SK-N-SH treated with all-trans-retinoic acid at 6 μM for 48 hours (cell line): ENCODE data around the gene ST6GALNAC3.

Source experiments
- ATAC-seq: fragments of 200-7000 bp; cut with Tn5 transposase; 3 replicates; pipeline ENCODE4 v1.9.1; 2020; ENCODE audit warnings: mild to moderate bottlenecking, moderate library complexity
- ARNTL ChIP-seq: fragments of 450-650 bp; formaldehyde crosslinking; IDR thresholded peaks from 2 replicates; pipeline ENCODE4 v1.5.0; 2020; ENCODE audit warnings: low read depth, mild to moderate bottlenecking, moderate library complexity, borderline replicate concordance
- BACH2 ChIP-seq: fragments of 250-450 bp; sonication (Bioruptor Pico); IDR thresholded peaks from 2 replicates; pipeline ENCODE4 v1.9.0; 2021; ENCODE audit warnings: mild to moderate bottlenecking, borderline replicate concordance
- CSDC2 ChIP-seq: fragments of 250-450 bp; sonication (Bioruptor Pico); IDR thresholded peaks from 2 replicates; pipeline ENCODE4 v1.5.0; 2020; ENCODE audit warnings: mild to moderate bottlenecking, moderate library complexity
- ESRRG ChIP-seq: fragments of 250-450 bp; sonication (Bioruptor Pico); IDR thresholded peaks from 2 replicates; pipeline ENCODE4 v1.6.1; 2021; ENCODE audit warnings: mild to moderate bottlenecking
- GLIS3 ChIP-seq: fragments of 250-450 bp; sonication (Bioruptor Pico); IDR thresholded peaks from 2 replicates; pipeline ENCODE4 v1.5.0; 2020; ENCODE audit warnings: mild to moderate bottlenecking, moderate library complexity
- ISL1 ChIP-seq: fragments of 250-450 bp; sonication (Bioruptor Pico); IDR thresholded peaks from 2 replicates; pipeline ENCODE4 v2.1.2; 2022; ENCODE audit warnings: mild to moderate bottlenecking, moderate library complexity
- OSR1 ChIP-seq: fragments of 250-450 bp; sonication (Bioruptor Pico); IDR thresholded peaks from 2 replicates; pipeline ENCODE4 v1.8.0; 2022; ENCODE audit warnings: moderate library complexity, mild to moderate bottlenecking, inconsistent platforms
- PATZ1 ChIP-seq: fragments of 250-450 bp; sonication (Bioruptor Pico); IDR thresholded peaks from 2 replicates; pipeline ENCODE4 v1.8.0; 2020; ENCODE audit warnings: mild to moderate bottlenecking, moderate library complexity, borderline replicate concordance
- POU6F1 ChIP-seq: fragments of 250-450 bp; sonication (Bioruptor Pico); IDR thresholded peaks from 2 replicates; pipeline ENCODE4 v1.8.0; 2021; ENCODE audit warnings: low read depth, mild to moderate bottlenecking, moderate library complexity, borderline replicate concordance
- RARB ChIP-seq: fragments of 250-450 bp; sonication (Bioruptor Pico); IDR thresholded peaks from 2 replicates; pipeline ENCODE4 v1.8.0; 2021; ENCODE audit warnings: mild to moderate bottlenecking, moderate library complexity
- SNAI2 ChIP-seq: fragments of 250-450 bp; sonication (Bioruptor Pico); IDR thresholded peaks from 2 replicates; pipeline ENCODE4 v1.5.0; 2020; ENCODE audit warnings: mild to moderate bottlenecking, moderate library complexity
- TCF4 ChIP-seq: fragments of 250-450 bp; sonication (Bioruptor Pico); IDR thresholded peaks from 2 replicates; pipeline ENCODE4 v1.8.0; 2021; ENCODE audit warnings: mild to moderate bottlenecking, moderate library complexity, borderline replicate concordance
- TOX ChIP-seq: fragments of 250-450 bp; sonication (Bioruptor Pico); IDR thresholded peaks from 2 replicates; pipeline ENCODE4 v1.8.0; 2021; ENCODE audit warnings: mild to moderate bottlenecking, moderate library complexity, borderline replicate concordance
- TSHZ2 ChIP-seq: fragments of 250-450 bp; sonication (Bioruptor Pico); IDR thresholded peaks from 2 replicates; pipeline ENCODE4 v1.5.0; 2020; ENCODE audit warnings: mild to moderate bottlenecking, moderate library complexity
- ZC3H10 ChIP-seq: fragments of 250-450 bp; sonication (Bioruptor Pico); IDR thresholded peaks from 2 replicates; pipeline ENCODE4 v1.5.1; 2021; ENCODE audit warnings: mild to moderate bottlenecking, moderate library complexity
- ZFP3 ChIP-seq: fragments of 250-450 bp; sonication (Bioruptor Pico); IDR thresholded peaks from 2 replicates; pipeline ENCODE4 v1.5.0; 2020; ENCODE audit warnings: mild to moderate bottlenecking, moderate library complexity
- ZFP30 ChIP-seq: fragments of 450-650 bp; formaldehyde crosslinking; IDR thresholded peaks from 2 replicates; pipeline ENCODE4 v1.5.0; 2022; ENCODE audit warnings: mild to moderate bottlenecking, moderate library complexity
- ZNF565 ChIP-seq: fragments of 450-650 bp; formaldehyde crosslinking; conservative IDR thresholded peaks from 2 replicates; pipeline ENCODE4 v1.5.0; 2020; ENCODE audit warnings: low read depth, mild to moderate bottlenecking, moderate library complexity
- ZNF70 ChIP-seq: fragments of 450-650 bp; formaldehyde crosslinking; IDR thresholded peaks from 2 replicates; pipeline ENCODE4 v1.5.0; 2020; ENCODE audit warnings: mild to moderate bottlenecking, moderate library complexity
- ZNF8 ChIP-seq: fragments of 450-650 bp; formaldehyde crosslinking; IDR thresholded peaks from 2 replicates; pipeline ENCODE4 v1.5.0; 2020; ENCODE audit warnings: mild to moderate bottlenecking, moderate library complexity
- TF ChIP-seq, protein P1 (sequence below): fragments of 250-450 bp; sonication (Bioruptor Pico); IDR thresholded peaks from 2 replicates; pipeline ENCODE4 v1.5.1; 2020; ENCODE audit warnings: low read depth, mild to moderate bottlenecking, moderate library complexity

ST6GALNAC3 gene

DNA sequence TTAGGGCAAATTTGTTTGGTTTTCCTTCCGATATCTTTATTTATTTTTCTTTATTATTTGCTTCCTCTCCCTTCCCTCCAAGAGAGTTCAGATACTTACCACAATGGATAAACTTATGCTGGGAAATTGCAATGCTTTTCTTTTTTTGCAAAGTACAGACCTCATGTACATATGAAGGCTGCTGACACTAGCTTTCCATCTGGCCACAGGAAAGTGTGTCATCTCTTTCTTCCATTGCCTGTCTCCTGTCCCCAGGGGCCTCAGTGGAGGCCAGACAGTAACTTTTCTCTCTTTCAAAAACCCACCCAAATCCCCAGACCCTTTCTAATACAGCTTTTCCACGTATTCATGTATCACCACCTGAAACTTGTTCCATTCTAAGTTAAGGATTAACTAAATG, 73.9 kb downstream of the ST6GALNAC3 start:
- no peak for ATAC-seq
- no peak for TF ChIP-seq ZNF70 (CRISPR knock-in tag)
- TF ChIP-seq ZFP3 (CRISPR knock-in tag), result no peak
- TF ChIP-seq OSR1 (CRISPR knock-in tag), result no peak
- TF ChIP-seq, protein P1, sequence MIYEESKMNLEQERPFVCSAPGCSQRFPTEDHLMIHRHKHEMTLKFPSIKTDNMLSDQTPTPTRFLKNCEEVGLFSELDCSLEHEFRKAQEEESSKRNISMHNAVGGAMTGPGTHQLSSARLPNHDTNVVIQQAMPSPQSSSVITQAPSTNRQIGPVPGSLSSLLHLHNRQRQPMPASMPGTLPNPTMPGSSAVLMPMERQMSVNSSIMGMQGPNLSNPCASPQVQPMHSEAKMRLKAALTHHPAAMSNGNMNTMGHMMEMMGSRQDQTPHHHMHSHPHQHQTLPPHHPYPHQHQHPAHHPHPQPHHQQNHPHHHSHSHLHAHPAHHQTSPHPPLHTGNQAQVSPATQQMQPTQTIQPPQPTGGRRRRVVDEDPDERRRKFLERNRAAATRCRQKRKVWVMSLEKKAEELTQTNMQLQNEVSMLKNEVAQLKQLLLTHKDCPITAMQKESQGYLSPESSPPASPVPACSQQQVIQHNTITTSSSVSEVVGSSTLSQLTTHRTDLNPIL (CRISPR knock-in tag), result no peak
- no peak for TF ChIP-seq ZNF8
- no peak for TF ChIP-seq TCF4 (CRISPR knock-in tag)
- no peak for TF ChIP-seq ZFP30 (CRISPR knock-in tag)
- no peak for TF ChIP-seq ZNF565 (CRISPR knock-in tag)
- no peak for TF ChIP-seq PATZ1 (CRISPR knock-in tag)
- TF ChIP-seq ISL1 (CRISPR knock-in tag), result no peak
- no peak for TF ChIP-seq SNAI2
- no peak for TF ChIP-seq GLIS3 (CRISPR knock-in tag)
- TF ChIP-seq RARB (CRISPR knock-in tag), result no peak
- no peak for TF ChIP-seq TSHZ2 (CRISPR knock-in tag)
- TF ChIP-seq POU6F1 (CRISPR knock-in tag), result no peak
- no peak for TF ChIP-seq BACH2 (CRISPR knock-in tag)

DNA sequence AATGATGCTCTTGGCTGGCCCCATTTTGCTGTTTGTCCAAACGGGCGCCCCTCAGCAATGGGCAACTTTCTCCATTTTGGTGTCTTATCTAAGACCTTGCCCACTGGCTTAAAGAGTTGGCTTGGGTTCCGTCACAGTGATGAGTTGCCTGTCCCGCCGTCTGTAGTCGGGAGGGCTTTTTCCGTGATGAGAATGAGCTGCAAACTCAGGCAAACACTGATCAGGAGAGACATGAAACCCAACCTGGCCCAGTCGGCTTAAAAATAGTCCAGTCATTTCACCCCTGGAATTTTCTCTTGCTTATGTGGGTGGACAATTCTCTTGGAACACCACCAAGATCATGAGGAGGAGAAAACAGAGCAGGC, 79.3 kb downstream of the ST6GALNAC3 start:
- peak; percentile 45 for ATAC-seq
- TF ChIP-seq RARB (CRISPR knock-in tag) (no peak), SNAI2 (no peak), ZNF565 (CRISPR knock-in tag) (no peak), TCF4 (CRISPR knock-in tag) (no peak), ZC3H10 (CRISPR knock-in tag) (no peak), POU6F1 (CRISPR knock-in tag) (no peak)

DNA sequence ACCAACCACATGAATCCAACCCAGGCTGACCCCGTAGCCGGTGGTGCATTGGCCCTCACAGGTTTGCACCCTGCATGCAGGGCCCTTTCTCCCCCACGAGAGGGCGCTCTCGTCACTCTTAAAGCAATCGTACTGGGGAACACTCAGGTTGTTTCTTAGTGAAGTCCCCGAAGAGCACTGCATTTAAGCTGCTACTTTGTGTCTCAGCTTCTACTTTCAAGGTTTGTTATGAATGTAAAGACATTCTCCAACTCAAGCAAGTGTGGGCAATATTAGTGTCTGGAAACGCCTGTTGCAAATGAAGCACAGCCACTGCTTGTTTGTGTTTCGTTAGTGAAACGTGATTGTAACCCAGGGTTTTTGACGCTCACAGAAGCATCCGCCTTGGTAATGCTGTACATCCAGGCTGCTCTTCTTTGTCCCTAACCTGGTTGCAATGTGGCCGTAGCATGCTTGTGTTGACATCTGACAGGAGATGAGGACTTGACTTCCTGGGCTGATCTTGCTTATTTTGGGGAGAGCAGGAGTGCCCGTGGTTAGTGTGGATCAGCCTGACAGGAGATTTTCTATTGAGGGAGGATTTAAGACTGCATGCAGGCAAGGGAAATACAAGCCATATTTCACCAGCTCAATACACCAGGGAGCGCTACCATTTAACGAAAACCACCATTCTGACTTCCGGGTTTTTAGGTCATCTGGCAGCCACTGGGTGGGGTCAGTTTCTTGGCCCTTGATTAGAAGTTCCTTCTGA, 79.8 kb downstream of the ST6GALNAC3 start:
- peak; percentile 97 for ATAC-seq
- no peak for TF ChIP-seq POU6F1 (CRISPR knock-in tag)
- no peak for TF ChIP-seq TOX (CRISPR knock-in tag)
- no peak for TF ChIP-seq CSDC2 (CRISPR knock-in tag)
- no peak for TF ChIP-seq TSHZ2 (CRISPR knock-in tag)
- TF ChIP-seq ISL1 (CRISPR knock-in tag), result no peak
- no peak for TF ChIP-seq ESRRG (CRISPR knock-in tag)
- TF ChIP-seq ZNF8, result no peak
- TF ChIP-seq, protein P1 (CRISPR knock-in tag), result no peak
- TF ChIP-seq SNAI2, result no peak
- no peak for TF ChIP-seq TCF4 (CRISPR knock-in tag)
- no peak for TF ChIP-seq ARNTL (CRISPR knock-in tag)
- TF ChIP-seq ZC3H10 (CRISPR knock-in tag), result no peak
